Measurements from ENCODE around the gene PSMB1. TPM values are rescaled to one million over a fixed set of nuclear protein-coding genes. Genes with fewer than 3 reads are reported as not detected.

PSMB1 gene
- total RNA-seq, 1 experiment from 2014 or later, result 358 TPM

DNA sequence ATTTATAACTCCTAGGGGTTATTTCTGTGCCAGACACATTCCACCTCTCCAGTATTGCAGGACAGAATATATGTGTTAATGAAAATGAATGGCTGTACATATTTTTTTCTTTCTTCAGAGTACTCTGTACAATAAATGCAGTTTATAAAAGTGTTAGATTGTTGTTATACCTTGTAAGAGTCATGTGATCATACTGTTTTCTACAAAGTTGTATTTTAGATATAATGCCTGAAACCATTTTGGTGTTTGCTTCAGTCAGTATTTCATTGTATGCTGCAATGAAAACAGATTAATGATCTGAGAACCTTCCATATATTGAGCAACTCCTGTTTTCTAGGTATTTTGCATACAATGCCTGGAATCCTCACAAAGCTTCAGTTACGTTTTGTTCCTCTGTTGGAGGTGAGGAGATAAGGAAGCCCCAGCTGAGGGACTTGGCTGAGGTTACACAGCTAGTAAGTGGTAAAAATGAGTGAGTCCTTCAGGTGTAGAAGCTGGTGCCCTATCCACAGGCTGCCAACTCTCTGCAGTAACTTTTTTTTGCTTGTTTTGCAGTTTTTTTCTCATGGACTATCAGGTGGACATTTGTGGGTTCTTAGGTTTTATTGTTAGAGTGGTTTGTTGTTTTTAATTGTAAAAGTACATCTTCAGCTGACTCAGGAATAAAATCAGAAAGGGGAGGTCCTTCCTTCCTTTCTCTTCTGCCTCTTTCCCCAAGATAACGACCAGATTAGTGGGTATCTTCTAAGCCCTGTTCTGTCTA, 19.8 kb upstream of the PSMB1 start:
- POLR2A ChIA-PET (ENCODE audit: low non-redundant PET), result no interaction called here

DNA sequence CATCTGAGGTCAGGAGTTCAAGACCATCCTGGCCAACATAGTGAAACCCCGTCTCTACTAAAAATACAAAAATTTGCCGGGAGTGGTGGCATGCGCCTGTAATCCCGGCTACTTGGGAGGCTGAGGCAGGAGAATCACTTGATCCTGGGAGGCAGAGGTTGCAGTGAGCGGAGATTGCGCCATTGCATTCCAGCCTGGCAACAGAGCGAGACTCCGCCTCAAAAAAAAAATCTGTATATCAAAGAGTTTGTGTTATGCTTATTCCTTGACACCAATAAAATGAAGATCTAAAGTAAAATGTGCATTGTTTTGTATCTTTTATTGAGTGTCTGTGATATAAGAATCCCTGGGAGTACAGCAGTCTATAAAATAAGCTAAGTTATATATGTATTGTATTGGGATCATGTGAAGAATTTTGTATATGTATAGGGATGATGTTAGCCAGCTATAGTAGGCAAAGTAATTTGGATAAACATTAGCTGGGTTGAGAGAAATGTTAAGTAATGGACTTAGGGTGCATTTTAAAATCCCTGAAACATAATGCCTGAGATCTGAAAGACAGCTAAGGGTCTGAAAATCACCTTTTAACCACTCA, 11.9 kb upstream of the PSMB1 start:
- no peak overlapping the region for H3K4me3 ChIP-seq (ENCODE audit: low read depth, low read length, poor library complexity, severe bottlenecking)
- intact Hi-C loops (cut with micrococcal nuclease; ENCODE audit: unreplicated experiment), result no loop called here
- H3K4me1 ChIP-seq (ENCODE audit: insufficient read depth, low read length, poor library complexity, severe bottlenecking), result no peaks in the 10 kb centered on the region
- peaks cover 71% of the 10 kb centered on the region for H3K36me3 ChIP-seq (ENCODE audit: insufficient read depth, low read length, poor library complexity, severe bottlenecking)
- DNase-seq (ENCODE audit: low spot score), result no peak
- BruUV-seq (replicated peaks), result no TSS peak
- ChIA-PET POLR2A (ENCODE audit: low non-redundant PET) (no interaction called here), CTCF (no interaction called here)
- H3K9me3 ChIP-seq (ENCODE audit: low read depth, low read length, poor library complexity, severe bottlenecking), result no peaks in the 10 kb centered on the region
- no peak overlapping the region for H3K27ac ChIP-seq (ENCODE audit: low read depth, low read length, poor library complexity, severe bottlenecking)
- no peaks in the 10 kb centered on the region for H3K27me3 ChIP-seq (replicated peaks; ENCODE audit: insufficient read depth, low read depth, low read length, poor library complexity)
- TF ChIP-seq, protein P1, sequence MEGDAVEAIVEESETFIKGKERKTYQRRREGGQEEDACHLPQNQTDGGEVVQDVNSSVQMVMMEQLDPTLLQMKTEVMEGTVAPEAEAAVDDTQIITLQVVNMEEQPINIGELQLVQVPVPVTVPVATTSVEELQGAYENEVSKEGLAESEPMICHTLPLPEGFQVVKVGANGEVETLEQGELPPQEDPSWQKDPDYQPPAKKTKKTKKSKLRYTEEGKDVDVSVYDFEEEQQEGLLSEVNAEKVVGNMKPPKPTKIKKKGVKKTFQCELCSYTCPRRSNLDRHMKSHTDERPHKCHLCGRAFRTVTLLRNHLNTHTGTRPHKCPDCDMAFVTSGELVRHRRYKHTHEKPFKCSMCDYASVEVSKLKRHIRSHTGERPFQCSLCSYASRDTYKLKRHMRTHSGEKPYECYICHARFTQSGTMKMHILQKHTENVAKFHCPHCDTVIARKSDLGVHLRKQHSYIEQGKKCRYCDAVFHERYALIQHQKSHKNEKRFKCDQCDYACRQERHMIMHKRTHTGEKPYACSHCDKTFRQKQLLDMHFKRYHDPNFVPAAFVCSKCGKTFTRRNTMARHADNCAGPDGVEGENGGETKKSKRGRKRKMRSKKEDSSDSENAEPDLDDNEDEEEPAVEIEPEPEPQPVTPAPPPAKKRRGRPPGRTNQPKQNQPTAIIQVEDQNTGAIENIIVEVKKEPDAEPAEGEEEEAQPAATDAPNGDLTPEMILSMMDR (conservative IDR thresholded peaks at IDR 0.05; ENCODE audit: low read depth, low read length), result no peak

More for the DNA sequence above, 19.8 kb upstream of the PSMB1 start:
- CTCF ChIA-PET, result no interaction called here
- no peaks in the 10 kb centered on the region for H3K27me3 ChIP-seq (replicated peaks; ENCODE audit: insufficient read depth, low read depth, low read length, poor library complexity)
- H3K36me3 ChIP-seq (ENCODE audit: insufficient read depth, low read length, poor library complexity, severe bottlenecking), result peaks cover 60% of the 10 kb centered on the region
- DNase-seq (ENCODE audit: low spot score), result no peak
- no peak overlapping the region for H3K4me3 ChIP-seq (ENCODE audit: low read depth, low read length, poor library complexity, severe bottlenecking)
- TF ChIP-seq, protein P1 (conservative IDR thresholded peaks at IDR 0.05; ENCODE audit: low read depth, low read length), result no peak
- no peak for TF ChIP-seq EZH2 (IDR thresholded peaks at IDR 0.05; ENCODE audit: borderline replicate concordance, low read depth, low read length, poor library complexity, severe bottlenecking)
- H3K4me1 ChIP-seq (ENCODE audit: insufficient read depth, low read length, poor library complexity, severe bottlenecking), result no peaks in the 10 kb centered on the region
- intact Hi-C loops (cut with micrococcal nuclease; ENCODE audit: unreplicated experiment), result no loop called here
- H3K27ac ChIP-seq (ENCODE audit: low read depth, low read length, poor library complexity, severe bottlenecking), result no peak overlapping the region
- no peaks in the 10 kb centered on the region for H3K9me3 ChIP-seq (ENCODE audit: low read depth, low read length, poor library complexity, severe bottlenecking)
- BruUV-seq (replicated peaks), result no TSS peak

DNA sequence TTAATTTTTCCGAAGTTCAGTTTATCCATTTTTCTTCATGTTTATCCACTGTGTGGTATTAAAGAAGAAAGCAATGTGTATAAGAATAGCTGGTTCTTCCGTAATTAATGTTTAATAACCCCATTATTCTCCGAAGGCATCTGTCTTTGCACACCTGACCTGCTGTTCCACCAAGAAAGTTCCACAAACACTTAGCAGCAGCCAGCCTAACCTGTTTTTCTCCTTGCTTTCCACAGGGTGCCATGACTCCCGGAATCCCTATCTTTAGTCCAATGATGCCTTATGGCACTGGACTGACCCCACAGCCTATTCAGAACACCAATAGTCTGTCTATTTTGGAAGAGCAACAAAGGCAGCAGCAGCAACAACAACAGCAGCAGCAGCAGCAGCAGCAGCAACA, 8.4 kb upstream of the PSMB1 start:
- H3K36me3 ChIP-seq (ENCODE audit: insufficient read depth, low read length, poor library complexity, severe bottlenecking), result peaks cover 62% of the 10 kb centered on the region
- no TSS peak for BruUV-seq (replicated peaks)
- no peaks in the 10 kb centered on the region for H3K9me3 ChIP-seq (ENCODE audit: low read depth, low read length, poor library complexity, severe bottlenecking)
- POLR2A ChIA-PET (ENCODE audit: low non-redundant PET), result no interaction called here
- H3K27ac ChIP-seq (ENCODE audit: low read depth, low read length, poor library complexity, severe bottlenecking), result no peak overlapping the region
- CTCF ChIA-PET, result no interaction called here
- no peak overlapping the region for H3K4me3 ChIP-seq (ENCODE audit: low read depth, low read length, poor library complexity, severe bottlenecking)
- H3K4me1 ChIP-seq (ENCODE audit: insufficient read depth, low read length, poor library complexity, severe bottlenecking), result no peaks in the 10 kb centered on the region
- TF ChIP-seq, protein P1 (conservative IDR thresholded peaks at IDR 0.05; ENCODE audit: low read depth, low read length), result no peak
- no peak for TF ChIP-seq EZH2 (IDR thresholded peaks at IDR 0.05; ENCODE audit: borderline replicate concordance, low read depth, low read length, poor library complexity, severe bottlenecking)
- intact Hi-C loops (cut with micrococcal nuclease; ENCODE audit: unreplicated experiment), result no loop called here
- DNase-seq (ENCODE audit: low spot score), result no peak
- no peaks in the 10 kb centered on the region for H3K27me3 ChIP-seq (replicated peaks; ENCODE audit: insufficient read depth, low read depth, low read length, poor library complexity)

All from A673 (cell line).